NCI-H82 treated with DMSO at 0.1 percent for 48 hours (cell line): ENCODE measurements around the gene HIVEP3.

Source experiments
- DNase-seq: peaks from one replicate; lab custom pipeline; 2025; ENCODE audit not compliant: unreplicated experiment; lab: John Stamatoyannopoulos, UW

The HIVEP3 gene

GRCh38 chr1:41640141-41640751 is 278.5 kb downstream of the HIVEP3 start:
- no peak for DNase-seq

GRCh38 chr1:41639332-41639936 is 279.3 kb downstream of the HIVEP3 start:
- no peak for DNase-seq

- DNase-seq: no peak
Observed at GRCh38 chr1:41638086-41639024, 280.4 kb downstream of the HIVEP3 start.

- no peak for DNase-seq
Observed at GRCh38 chr1:41637367-41637766, 281.4 kb downstream of the HIVEP3 start.

GRCh38 chr1:41633764-41634163 is 285.0 kb downstream of the HIVEP3 start:
- DNase-seq: no peak

- DNase-seq: no peak
Observed at GRCh38 chr1:41632781-41633575, 285.7 kb downstream of the HIVEP3 start.

GRCh38 chr1:41631971-41632370 is 286.8 kb downstream of the HIVEP3 start:
- no peak for DNase-seq

- no peak for DNase-seq
Observed at GRCh38 chr1:41631154-41631553, 287.6 kb downstream of the HIVEP3 start.

GRCh38 chr1:41629571-41629970 is 289.2 kb downstream of the HIVEP3 start:
- DNase-seq: no peak

GRCh38 chr1:41629141-41629540 is 289.6 kb downstream of the HIVEP3 start:
- no peak for DNase-seq

- DNase-seq: no peak
Observed at GRCh38 chr1:41627491-41628280, 291.0 kb downstream of the HIVEP3 start.

GRCh38 chr1:41626616-41627375 is 291.9 kb downstream of the HIVEP3 start:
- DNase-seq: no peak

GRCh38 chr1:41626146-41626545 is 292.6 kb downstream of the HIVEP3 start:
- DNase-seq: no peak

GRCh38 chr1:41623736-41624135 is 295.0 kb downstream of the HIVEP3 start:
- no peak for DNase-seq

- no peak for DNase-seq
Observed at GRCh38 chr1:41622859-41623732, 295.6 kb downstream of the HIVEP3 start.

- DNase-seq: no peak
Observed at GRCh38 chr1:41622402-41622801, 296.3 kb downstream of the HIVEP3 start.

GRCh38 chr1:41621791-41622190 is 296.9 kb downstream of the HIVEP3 start:
- DNase-seq: no peak

- no peak for DNase-seq
Observed at GRCh38 chr1:41621256-41621655, 297.5 kb downstream of the HIVEP3 start.
